Stimulated activated CD8-positive, alpha-beta memory T cell treated with anti-CD3 and anti-CD28 coated beads, Interleukin-15, amount 100 ng/mL, for 4 hours (primary cell): ENCODE measurements around the gene HSP90AA1.
"Not testable (repeated sequence)": the region's sequence is repeated elsewhere in the genome, so short reads cannot be mapped to it uniquely, and the experiment has no call there.

Experiments
- DNase-seq, 2 donors: peaks; one replicate each; pipeline ENCODE4 v3.0.0-alpha.2; 2020; ENCODE audit warnings: low read depth in 2 of 2

The HSP90AA1 gene

DNA sequence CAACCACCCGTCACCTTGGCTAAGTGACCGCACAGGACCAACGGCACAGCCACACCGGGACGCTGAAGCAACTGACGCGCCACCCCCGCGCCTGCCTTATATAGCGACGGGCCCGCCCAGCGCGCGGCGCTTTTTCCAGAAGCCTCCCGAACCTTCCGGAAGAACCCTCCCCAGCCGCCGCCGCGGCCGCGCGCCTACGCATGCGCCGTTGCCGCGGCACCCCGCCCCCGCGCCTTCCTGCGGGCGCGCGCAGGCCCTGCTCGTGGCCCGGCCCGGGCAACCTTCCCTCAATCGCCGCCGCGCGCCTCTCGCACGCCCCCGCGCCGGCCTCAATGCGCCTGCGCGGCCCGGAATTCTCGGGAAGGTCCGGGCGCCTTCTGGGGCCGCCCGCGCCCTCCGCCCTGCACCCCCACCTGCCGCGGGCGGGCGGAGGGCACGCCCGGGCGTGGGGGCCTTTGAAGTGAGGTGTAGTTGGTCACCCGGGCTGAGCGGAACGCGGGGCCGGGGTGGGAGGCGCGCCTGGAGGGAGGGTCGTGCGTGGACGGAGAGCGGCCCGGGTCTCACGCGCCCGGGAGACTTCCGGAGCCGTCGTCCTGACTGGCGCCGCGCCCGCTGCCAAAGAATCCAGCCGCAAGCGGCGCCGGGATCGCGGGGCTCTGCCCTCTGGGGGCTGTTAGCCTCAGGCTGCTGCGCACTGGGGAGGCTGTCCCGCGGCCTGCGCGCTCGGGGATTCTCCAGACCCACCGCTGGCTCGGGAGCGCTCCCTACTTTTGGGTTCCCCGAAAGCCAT is at the start of gene HSP90AA1:
HSP90AA1 (minus strand) TSS at position 73 of the 790 bp plus-strand sequence. CDS start 666 bp downstream, outside the sequence.
- peak; percentile 90 to 96 for DNase-seq

- DNase-seq, result not testable (repeated sequence)
These were observed 48.6 kb upstream of the HSP90AA1 start for GRCh38 chr14:102135456-102135855.

- not testable (repeated sequence) for DNase-seq
These were observed 47.9 kb upstream of the HSP90AA1 start for GRCh38 chr14:102134719-102135118.

DNA sequence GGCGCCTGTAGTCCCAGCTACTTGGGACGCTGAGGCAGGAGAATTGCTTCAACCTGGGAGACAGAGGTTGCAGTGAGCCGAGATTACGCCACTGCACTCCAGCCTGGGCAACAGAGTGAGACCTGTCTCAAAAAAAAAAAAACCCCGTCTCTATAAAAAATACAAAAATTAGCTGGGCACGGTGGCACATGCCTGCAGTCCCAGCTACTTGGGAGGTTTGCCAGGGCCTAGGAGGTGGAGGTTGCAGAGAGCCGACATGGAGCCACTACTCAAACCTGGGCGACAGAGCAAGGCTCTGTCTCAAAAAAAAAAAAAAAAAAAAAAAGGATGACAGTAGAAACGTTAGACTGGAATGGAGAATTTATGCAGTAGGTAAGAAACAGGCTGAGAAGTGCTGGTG is 47.2 kb upstream of the HSP90AA1 start:
- not testable (repeated sequence) for DNase-seq

GRCh38 chr14:102131741-102132140 is 44.9 kb upstream of the HSP90AA1 start:
- DNase-seq, result no peak

- DNase-seq, result no peak
These were observed 40.1 kb upstream of the HSP90AA1 start for GRCh38 chr14:102126807-102127455.

DNA sequence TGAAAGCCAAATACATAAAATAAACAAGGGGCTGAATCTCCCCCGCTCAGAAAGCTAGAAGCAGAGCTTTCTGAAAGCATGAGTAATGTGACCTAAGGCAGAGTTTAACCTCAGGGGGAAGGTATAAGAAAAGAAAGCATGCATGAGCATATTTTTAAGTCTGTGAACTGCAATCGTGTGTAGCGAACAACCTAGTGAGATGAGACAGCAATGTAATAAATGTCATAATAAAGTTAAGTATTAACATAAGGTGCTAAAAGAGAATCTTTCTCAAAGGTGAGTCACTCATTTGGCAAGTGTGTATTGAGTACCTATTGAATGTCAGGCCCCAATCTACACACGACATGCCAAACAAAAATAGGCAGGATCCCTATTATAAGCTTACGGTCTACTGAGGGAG is 38.7 kb upstream of the HSP90AA1 start:
- DNase-seq, result no peak

GRCh38 chr14:102124419-102124818 is 37.6 kb upstream of the HSP90AA1 start:
- DNase-seq, result no peak

GRCh38 chr14:102121567-102121966 is 34.7 kb upstream of the HSP90AA1 start:
- DNase-seq, result no peak

DNA sequence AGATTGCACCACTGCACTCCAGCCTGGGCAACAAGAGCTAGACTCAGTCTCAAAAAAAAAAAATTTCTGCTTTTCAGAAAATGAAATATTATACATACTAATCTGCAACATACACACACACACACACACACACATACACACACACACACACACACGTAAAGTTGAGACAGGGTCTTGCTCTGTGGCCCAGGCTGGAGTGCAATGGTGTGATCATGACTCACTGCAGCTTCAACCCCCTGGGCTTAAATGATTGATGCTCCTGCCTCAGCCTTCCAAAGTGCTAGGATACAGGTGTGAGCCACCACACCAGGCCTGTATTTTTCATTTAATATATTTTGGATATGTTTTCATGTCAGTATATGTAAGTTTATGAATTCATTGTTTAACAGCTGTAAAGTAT is 34.0 kb upstream of the HSP90AA1 start:
- no peak for DNase-seq

GRCh38 chr14:102117852-102118251 is 31.0 kb upstream of the HSP90AA1 start:
- no peak for DNase-seq

DNA sequence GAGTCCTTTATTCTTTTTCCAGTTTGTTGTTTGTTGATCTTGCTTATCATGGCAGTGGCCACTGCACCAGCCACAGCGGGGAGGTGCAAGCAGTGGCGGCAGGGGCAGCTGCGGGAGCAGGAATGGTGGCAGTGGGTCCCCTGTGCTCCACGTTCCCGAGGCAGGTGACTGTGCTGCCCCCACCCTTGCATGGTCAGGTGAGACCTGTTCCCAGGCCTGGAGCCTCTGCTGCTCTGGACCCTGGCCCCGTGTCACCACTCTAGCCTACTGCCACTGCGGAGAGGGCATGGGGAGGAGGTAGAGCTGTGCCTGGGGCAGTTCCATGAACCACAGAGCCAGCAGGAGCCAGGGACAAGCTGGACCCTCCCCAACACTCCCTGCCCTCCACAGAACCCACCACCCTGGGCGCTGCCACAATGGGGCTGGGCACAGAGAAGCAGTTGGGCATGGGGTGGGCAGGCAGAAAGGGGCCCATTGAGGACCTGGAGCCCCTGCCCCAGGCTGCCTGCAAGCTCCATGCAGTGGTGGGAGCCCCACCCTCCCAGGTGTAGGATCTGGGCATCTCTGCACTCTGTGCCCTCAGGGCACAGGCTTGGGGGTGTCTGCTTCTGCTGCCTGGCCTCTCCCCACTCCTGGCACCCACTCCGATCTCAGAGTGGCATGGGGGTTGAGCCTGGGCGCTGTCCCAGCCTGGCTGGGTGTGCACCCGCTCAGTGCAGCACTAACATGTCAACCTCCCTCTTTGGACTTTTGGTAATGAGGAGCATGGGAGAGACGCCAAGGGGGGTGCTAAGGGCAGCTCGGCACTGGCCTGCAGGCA is 29.7 kb upstream of the HSP90AA1 start:
- no peak for DNase-seq

DNA sequence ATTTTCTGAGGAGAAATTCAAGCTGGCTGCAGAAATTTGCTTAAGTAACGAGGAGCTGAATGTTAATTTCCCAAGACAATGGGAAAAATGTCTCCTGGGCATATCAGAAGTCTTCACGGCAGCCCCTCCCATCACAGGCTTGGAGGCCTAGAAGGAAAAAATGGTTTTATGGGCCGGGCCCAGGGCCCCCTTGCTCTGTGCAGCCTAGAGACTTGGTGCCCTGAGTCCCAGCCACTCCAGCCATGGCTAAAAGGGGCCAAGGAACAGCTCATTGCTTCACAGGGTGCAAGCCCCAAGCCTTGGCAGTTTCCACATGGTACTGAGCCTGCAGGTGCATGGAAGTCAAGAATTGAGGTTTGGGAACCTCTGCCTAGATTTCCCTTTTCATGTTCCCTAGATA is 24.3 kb upstream of the HSP90AA1 start:
- DNase-seq, result no peak

- not testable (repeated sequence) for DNase-seq
These were observed 22.5 kb upstream of the HSP90AA1 start for GRCh38 chr14:102109332-102109731.

- no peak for DNase-seq
These were observed 18.5 kb upstream of the HSP90AA1 start for GRCh38 chr14:102105369-102105768.

DNA sequence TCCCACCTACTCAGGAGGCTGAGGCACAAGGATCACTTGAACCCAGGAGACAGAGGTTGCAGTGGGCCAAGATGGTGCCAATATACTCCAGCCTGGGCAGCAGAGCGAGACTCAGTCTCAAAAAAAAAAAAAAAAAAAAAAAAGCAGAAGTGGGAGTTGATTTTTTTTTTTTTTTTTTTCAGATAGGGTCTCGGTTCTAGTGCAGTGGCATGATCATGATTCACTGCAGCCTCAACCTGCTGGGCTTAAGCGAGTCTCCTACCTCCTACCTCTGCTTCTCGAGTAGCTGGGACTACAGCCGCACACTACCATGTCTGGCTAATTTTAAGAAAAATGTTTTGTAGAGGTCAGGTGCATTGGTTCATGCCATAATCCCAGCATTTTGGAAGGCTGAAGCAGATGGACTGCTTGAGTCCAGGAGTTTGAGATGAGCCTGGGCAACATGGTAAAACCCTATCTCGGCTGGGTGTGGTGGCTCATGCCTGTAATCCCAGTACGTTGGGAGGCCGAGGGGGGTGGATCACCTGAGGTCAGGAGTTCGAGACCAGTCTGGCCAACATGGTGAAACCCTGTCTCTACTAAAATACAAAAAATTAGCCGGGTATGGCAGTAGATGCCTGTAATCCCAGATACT is 16.3 kb upstream of the HSP90AA1 start:
- no peak for DNase-seq

DNA sequence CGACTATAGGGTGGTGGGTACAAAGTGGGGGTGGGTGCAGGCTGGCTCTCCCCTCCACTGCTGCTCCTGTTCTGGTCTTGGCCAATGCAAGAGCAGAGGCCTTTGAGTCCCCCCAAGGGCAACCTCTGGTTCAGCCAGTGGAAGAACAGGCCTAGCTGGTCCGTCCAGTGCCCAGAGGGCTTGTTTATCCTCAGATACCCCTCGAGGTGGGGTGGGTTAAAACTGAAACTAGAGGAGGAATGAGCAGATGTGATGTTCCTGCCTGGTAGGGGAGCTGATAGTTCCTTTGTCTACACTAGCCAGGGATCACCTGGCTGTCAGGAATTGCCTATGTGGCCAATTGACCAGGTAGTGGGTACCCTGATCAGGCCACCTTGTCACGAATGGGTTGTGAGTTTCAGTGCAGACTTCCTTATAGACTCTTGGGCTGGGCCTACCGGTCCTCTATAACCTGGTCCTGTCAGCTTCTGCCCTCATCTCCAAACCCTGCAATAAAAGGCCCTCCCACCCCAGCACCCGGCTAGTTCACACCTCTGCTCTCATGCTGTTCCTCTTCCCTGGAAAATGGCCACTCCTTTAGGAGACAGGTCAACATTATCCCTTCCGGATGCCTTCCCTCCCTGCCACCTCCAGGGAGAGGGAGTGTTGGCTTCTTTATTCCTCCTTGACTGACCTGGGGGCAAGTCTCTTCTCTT is 10.7 kb upstream of the HSP90AA1 start:
- no peak for DNase-seq

GRCh38 chr14:102096569-102097188 is 9.8 kb upstream of the HSP90AA1 start:
- peak; percentile 37 to 42 for DNase-seq

GRCh38 chr14:102095871-102096568 is 9.2 kb upstream of the HSP90AA1 start:
- no peak for DNase-seq

GRCh38 chr14:102095231-102095870 is 8.5 kb upstream of the HSP90AA1 start:
- no peak for DNase-seq
